HepG2 (cell line): ENCODE results near the gene RBM26. TPM values are rescaled to one million over a fixed set of nuclear protein-coding genes. Genes with fewer than 3 reads are reported as not detected.

Experiments used
- FOXA1 ChIP-seq, 2 experiments: fragments of 450-650 bp in 1 of 2; sonication (generic) in 1 of 2; formaldehyde crosslinking in 1 of 2; IDR thresholded peaks; 2 replicates each; pipeline versions ENCODE4 v1.4.0 to v1.6.1; 2016 to 2020; ENCODE audit warnings: missing genetic modification reagents in 1 of 2
- HOXA9 ChIP-seq: sonication (generic); formaldehyde crosslinking; IDR thresholded peaks from 2 replicates; pipeline ENCODE4 v1.8.1; 2022; ENCODE audit warnings: missing genetic modification reagents, mild to moderate bottlenecking, moderate library complexity, borderline replicate concordance
- KAT8 ChIP-seq: IDR thresholded peaks from 2 replicates; pipeline ENCODE4 v1.6.1; 2016; ENCODE audit warnings: missing genetic modification reagents, missing compliant biosample characterization
- KDM6A ChIP-seq: IDR thresholded peaks from 2 replicates; pipeline ENCODE4 v1.6.1; 2016; ENCODE audit warnings: low read depth
- KLF6 ChIP-seq: IDR thresholded peaks from 2 replicates; pipeline ENCODE4 v1.8.0; 2016; ENCODE audit warnings: missing biosample characterization, missing genetic modification reagents
- KMT2B ChIP-seq: IDR thresholded peaks from 2 replicates; pipeline ENCODE4 v1.6.1; 2016; ENCODE audit warnings: missing genetic modification reagents, missing compliant biosample characterization
- MLLT10 ChIP-seq: sonication (generic); formaldehyde crosslinking; IDR thresholded peaks from 2 replicates; pipeline ENCODE4 v1.4.0; 2020; ENCODE audit warnings: missing genetic modification reagents
- MYC ChIP-seq: sonication (generic); formaldehyde crosslinking; IDR thresholded peaks from 2 replicates; pipeline ENCODE4 v1.9.0; 2021; ENCODE audit warnings: missing genetic modification reagents, borderline replicate concordance
- NAIF1 ChIP-seq: sonication (generic); formaldehyde crosslinking; IDR thresholded peaks from 2 replicates; pipeline ENCODE4 v1.5.0; 2020; ENCODE audit warnings: mild to moderate bottlenecking, missing genetic modification reagents, borderline replicate concordance
- NFRKB ChIP-seq: fragments of 450-650 bp; IDR thresholded peaks from 2 replicates; pipeline ENCODE4 v1.6.1; 2017
- POLR2AphosphoS2 ChIP-seq: IDR thresholded peaks from 2 replicates; pipeline ENCODE4 v1.6.1; 2011; ENCODE audit warnings: low read depth, low read length, improper control_type of control experiment
- RAD51 ChIP-seq: fragments of 450-650 bp; IDR thresholded peaks from 2 replicates; pipeline ENCODE4 v1.6.1; 2016; ENCODE audit warnings: borderline replicate concordance
- SALL1 ChIP-seq: sonication (generic); formaldehyde crosslinking; IDR thresholded peaks from 2 replicates; pipeline ENCODE4 v1.8.0; 2022; ENCODE audit warnings: mild to moderate bottlenecking, missing genetic modification reagents
- SP1 ChIP-seq, 2 experiments: fragments of 450-650 bp in 1 of 2; sonication (generic) in 1 of 2; formaldehyde crosslinking in 1 of 2; IDR thresholded peaks; 2 replicates each; pipeline versions ENCODE4 v1.4.0 to v1.6.1; 2016 to 2020; ENCODE audit warnings: missing genetic modification reagents in 1 of 2
- SPEN ChIP-seq: sonication (generic); formaldehyde crosslinking; IDR thresholded peaks from 2 replicates; pipeline ENCODE4 v1.5.1; 2020; ENCODE audit warnings: low read depth, mild to moderate bottlenecking, missing genetic modification reagents
- TMF1 ChIP-seq: sonication (generic); formaldehyde crosslinking; IDR thresholded peaks from 2 replicates; pipeline ENCODE4 v1.8.1; 2022; ENCODE audit warnings: low read depth, missing genetic modification reagents
- ZBTB3 ChIP-seq: sonication (generic); formaldehyde crosslinking; IDR thresholded peaks from 2 replicates; pipeline ENCODE4 v1.4.0; 2020; ENCODE audit warnings: low read depth, mild to moderate bottlenecking, moderate library complexity, missing genetic modification reagents, borderline replicate concordance
- ZBTB8A ChIP-seq: sonication (generic); formaldehyde crosslinking; IDR thresholded peaks from 2 replicates; pipeline ENCODE4 v1.4.0; 2020; ENCODE audit warnings: mild to moderate bottlenecking, low read depth, missing genetic modification reagents, borderline replicate concordance
- ZFAT ChIP-seq: sonication (generic); formaldehyde crosslinking; conservative IDR thresholded peaks from 2 replicates; pipeline ENCODE4 v1.8.1; 2023; ENCODE audit warnings: missing genetic modification reagents, inconsistent platforms
- ZMYM4 ChIP-seq: sonication (generic); formaldehyde crosslinking; IDR thresholded peaks from 2 replicates; pipeline ENCODE4 v1.8.1; 2023; ENCODE audit warnings: mild to moderate bottlenecking, missing genetic modification reagents
- ZNF335 ChIP-seq: sonication (generic); formaldehyde crosslinking; IDR thresholded peaks from 2 replicates; pipeline ENCODE4 v1.4.0; 2020; ENCODE audit warnings: missing genetic modification reagents
- ZNF354B ChIP-seq: sonication (generic); formaldehyde crosslinking; IDR thresholded peaks from 2 replicates; pipeline ENCODE4 v1.8.0; 2022; ENCODE audit warnings: mild to moderate bottlenecking, missing genetic modification reagents
- ZNF501 ChIP-seq: sonication (generic); formaldehyde crosslinking; IDR thresholded peaks from 2 replicates; pipeline ENCODE4 v1.5.1; 2020; ENCODE audit warnings: mild to moderate bottlenecking, moderate library complexity, missing genetic modification reagents
- ZNF605 ChIP-seq: sonication (generic); formaldehyde crosslinking; IDR thresholded peaks from 2 replicates; pipeline ENCODE4 v1.8.0; 2022; ENCODE audit warnings: mild to moderate bottlenecking, missing genetic modification reagents
- polyA plus RNA-seq, 8 experiments: library from polyadenylated mRNA; depleted of rRNA in 3 of 8; stranded (reverse) in 7 of 8; unstranded in 1 of 8; fragments of >200 nt; fragmentation: Illumina TruSeq in 4 of 8; extraction: Trizol in 4 of 8; gene quantifications; 2 replicates each; pipeline versions ENCODE4 v1.2.1 to v1.2.3, GENCODE V29; 2011 to 2016; ENCODE audit warnings: low read depth in 4 of 8, missing spikeins in 1 of 8, mixed read lengths in 1 of 8; ENCODE audit not compliant: insufficient read depth in 1 of 8
- total RNA-seq, 5 experiments: library from RNA; depleted of rRNA; stranded (reverse); fragments of >200 nt; fragmentation: Illumina TruSeq; extraction: Trizol; gene quantifications; 2 replicates each; pipeline ENCODE4 v1.2.3, GENCODE V29; 2016; ENCODE audit warnings: low read depth in 1 of 5
- TF ChIP-seq, protein P1 (sequence below): sonication (generic); formaldehyde crosslinking; IDR thresholded peaks from 2 replicates; pipeline ENCODE4 v1.5.1; 2020; ENCODE audit warnings: mild to moderate bottlenecking, missing genetic modification reagents
- TF ChIP-seq, protein P2 (sequence below): IDR thresholded peaks from 2 replicates; pipeline ENCODE4 v1.6.1; 2016; ENCODE audit warnings: missing compliant biosample characterization, missing genetic modification reagents, borderline replicate concordance

Gene RBM26
- total and polyA plus RNA-seq, 2 of the 13 experiments (the other 11 are each of a cell fraction or from before 2014, with no cell fraction given): 19.4 to 34.4 TPM

DNA sequence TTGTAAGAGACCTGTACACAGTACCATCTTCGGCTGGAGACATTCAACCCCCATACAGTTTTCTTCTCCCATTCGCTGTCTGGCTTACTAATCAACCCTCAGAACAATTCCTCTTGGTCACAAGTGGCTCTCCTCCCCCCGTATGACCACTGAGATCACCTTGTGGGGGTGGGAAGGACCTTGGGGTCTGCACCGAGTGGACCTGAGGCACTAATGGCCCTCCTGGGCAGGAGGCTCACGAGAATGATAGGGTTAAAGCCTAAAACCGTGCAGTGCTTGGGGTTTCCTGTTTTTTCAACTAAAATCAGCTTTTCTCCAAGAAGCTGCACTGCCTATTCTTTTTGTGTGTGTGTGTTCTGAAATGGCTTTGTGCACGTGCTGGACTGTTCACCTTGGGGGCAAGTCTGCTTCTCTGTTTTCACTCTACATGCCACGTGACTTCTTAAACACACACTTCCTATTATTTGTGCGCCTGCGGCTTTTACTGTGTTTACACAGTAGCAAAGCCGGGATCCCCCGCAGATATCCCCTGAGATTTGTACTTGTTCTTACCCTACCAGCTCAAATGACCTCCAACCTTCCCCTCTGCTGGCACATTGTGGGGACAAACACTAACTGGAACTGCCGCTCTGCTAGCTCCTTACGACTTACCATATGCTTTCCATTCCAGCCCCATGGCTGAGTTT is 12.3 kb downstream of the RBM26 start (continued):
- TF ChIP-seq ZNF335 (CRISPR knock-in tag) (no peak), MYC (no peak; the same call in 1 of the 2 replicates), NAIF1 (no peak), ZBTB3 (CRISPR knock-in tag) (no peak), KMT2B (CRISPR knock-in tag) (peak; percentile 41; the same call in 1 of the 2 replicates), POLR2AphosphoS2 (peak; percentile 81; the same call in 1 of the 2 replicates), SALL1 (CRISPR knock-in tag) (peak; percentile 41), SPEN (CRISPR knock-in tag) (no peak), KAT8 (CRISPR knock-in tag) (peak; percentile 71; the same call in 1 of the 2 replicates), ZBTB8A (CRISPR knock-in tag) (no peak), NFRKB (no peak), ZNF354B (CRISPR knock-in tag) (no peak), SP1 (IDR thresholded peaks at IDR 0.05) (no peak), SP1 (CRISPR knock-in tag; IDR thresholded peaks at IDR 0.05) (no peak), TMF1 (CRISPR knock-in tag) (no peak), KDM6A (CRISPR knock-in tag) (no peak), RAD51 (peak; percentile 55), ZNF605 (CRISPR knock-in tag) (peak; percentile 90), ZMYM4 (CRISPR knock-in tag) (peak; percentile 92), HOXA9 (CRISPR knock-in tag) (no peak), MLLT10 (CRISPR knock-in tag) (no peak), FOXA1 (IDR thresholded peaks at IDR 0.05) (no peak), FOXA1 (CRISPR knock-in tag; IDR thresholded peaks at IDR 0.05) (peak; percentile 76; the same call in 1 of the 2 replicates), ZFAT (no peak), ZNF501 (CRISPR knock-in tag) (peak; percentile 48; the same call in 1 of the 2 replicates), KLF6 (CRISPR knock-in tag) (no peak)
- TF ChIP-seq, protein P1, sequence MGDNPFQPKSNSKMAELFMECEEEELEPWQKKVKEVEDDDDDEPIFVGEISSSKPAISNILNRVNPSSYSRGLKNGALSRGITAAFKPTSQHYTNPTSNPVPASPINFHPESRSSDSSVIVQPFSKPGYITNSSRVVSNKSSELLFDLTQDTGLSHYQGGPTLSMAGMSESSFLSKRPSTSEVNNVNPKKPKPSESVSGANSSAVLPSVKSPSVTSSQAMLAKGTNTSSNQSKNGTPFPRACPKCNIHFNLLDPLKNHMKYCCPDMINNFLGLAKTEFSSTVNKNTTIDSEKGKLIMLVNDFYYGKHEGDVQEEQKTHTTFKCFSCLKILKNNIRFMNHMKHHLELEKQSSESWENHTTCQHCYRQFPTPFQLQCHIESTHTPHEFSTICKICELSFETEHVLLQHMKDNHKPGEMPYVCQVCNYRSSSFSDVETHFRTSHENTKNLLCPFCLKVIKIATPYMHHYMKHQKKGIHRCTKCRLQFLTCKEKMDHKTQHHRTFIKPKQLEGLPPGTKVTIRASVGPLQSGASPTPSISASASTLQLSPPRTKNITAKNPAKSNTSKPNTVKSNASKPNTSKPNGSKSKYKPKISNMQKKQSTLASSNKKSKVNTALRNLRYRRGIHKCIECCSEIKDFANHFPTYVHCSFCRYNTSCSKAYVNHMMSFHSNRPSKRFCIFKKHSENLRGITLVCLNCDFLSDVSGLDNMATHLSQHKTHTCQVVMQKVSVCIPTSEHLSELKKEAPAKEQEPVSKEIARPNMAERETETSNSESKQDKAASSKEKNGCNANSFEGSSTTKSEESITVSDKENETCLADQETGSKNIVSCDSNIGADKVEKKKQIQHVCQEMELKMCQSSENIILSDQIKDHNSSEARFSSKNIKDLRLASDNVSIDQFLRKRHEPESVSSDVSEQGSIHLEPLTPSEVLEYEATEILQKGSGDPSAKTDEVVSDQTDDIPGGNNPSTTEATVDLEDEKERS (CRISPR knock-in tag): no peak
- TF ChIP-seq, protein P2, sequence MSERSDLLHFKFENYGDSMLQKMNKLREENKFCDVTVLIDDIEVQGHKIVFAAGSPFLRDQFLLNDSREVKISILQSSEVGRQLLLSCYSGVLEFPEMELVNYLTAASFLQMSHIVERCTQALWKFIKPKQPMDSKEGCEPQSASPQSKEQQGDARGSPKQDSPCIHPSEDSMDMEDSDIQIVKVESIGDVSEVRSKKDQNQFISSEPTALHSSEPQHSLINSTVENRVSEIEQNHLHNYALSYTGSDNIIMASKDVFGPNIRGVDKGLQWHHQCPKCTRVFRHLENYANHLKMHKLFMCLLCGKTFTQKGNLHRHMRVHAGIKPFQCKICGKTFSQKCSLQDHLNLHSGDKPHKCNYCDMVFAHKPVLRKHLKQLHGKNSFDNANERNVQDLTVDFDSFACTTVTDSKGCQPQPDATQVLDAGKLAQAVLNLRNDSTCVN: peak; percentile 45; the same call in 1 of the 2 replicates
